ENCODE data around the gene IFNL1.

DNA sequence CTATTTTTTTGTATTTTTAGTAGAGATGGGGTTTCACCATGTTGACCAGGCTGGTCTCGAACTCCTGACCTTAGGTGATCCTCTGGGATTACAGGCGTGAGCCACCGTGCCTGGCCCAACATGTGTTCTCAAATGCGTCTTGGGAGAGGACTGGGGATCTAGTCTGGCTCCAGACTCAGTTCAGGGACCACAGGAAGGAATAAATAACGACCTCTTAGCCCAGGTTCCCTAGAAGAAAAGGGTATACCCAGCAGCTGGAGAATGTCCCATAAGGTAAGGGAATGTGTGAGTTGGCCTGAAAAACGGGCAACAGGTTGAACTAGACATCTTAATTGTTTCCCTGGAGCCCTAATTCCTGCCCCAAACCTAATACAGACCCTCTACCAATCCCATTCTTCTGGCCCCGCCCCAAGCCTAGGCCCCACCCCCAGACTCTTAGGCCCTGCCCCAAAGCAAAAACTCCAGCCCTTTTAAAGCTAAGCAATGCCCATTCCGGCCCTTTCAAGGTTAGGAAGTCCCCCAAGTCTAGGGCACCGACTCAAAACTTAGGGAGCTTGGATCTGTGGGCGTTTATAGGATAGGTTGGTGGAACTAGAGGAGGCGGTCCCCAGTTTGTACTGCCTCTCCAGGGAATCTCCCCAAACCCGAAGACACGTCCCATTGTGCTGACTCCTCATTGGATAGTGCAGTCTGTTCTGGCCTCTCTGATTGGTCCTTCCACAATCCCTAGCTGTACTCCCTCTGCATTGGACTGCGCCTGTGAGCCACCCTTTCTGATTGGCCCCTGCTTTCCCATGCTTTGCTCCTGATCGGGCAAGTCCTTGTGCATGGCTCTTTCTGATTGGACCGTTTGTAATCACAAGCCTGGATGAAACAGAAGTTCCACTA, 29.8 kb downstream of the IFNL1 start:
- TF ChIP-seq POLR2A (IDR thresholded peaks at IDR 0.05; ENCODE audit: low read length) (no peak), GATA1 (IDR thresholded peaks at IDR 0.05; ENCODE audit: low read depth, low read length) (no peak)
